ENCODE data around the gene ZNF101.

GRCh38 chr19:19662344-19662743, 6.3 kb upstream of the ZNF101 start:
- TF ChIP-seq POLR2A (conservative IDR thresholded peaks at IDR 0.05), result no peak
- TF ChIP-seq PCBP1 (IDR thresholded peaks at IDR 0.05; ENCODE audit: low read depth, low read length, poor library complexity, severe bottlenecking), result no peak
- no peak for TF ChIP-seq ATF6 (CRISPR knock-in tag; IDR thresholded peaks at IDR 0.05)
- no peak for TF ChIP-seq ZNF449 (CRISPR knock-in tag; IDR thresholded peaks at IDR 0.05)
- TF ChIP-seq FUS (optimal IDR thresholded peaks at IDR 0.05; ENCODE audit: low read depth, low read length), result no peak
- TF ChIP-seq KLF6 (CRISPR knock-in tag; IDR thresholded peaks at IDR 0.05; ENCODE audit: borderline replicate concordance), result no peak
- TF ChIP-seq TBP (optimal IDR thresholded peaks at IDR 0.05; ENCODE audit: low read depth, low read length), result no peak
- no peak for TF ChIP-seq SIN3A (IDR thresholded peaks at IDR 0.05; ENCODE audit: borderline replicate concordance in 2 of 2, control insufficient read depth in 1 of 2, low read depth in 2 of 2, low read length in 2 of 2)
- TF ChIP-seq SMAD1 (IDR thresholded peaks at IDR 0.05; ENCODE audit: low read depth, low read length, partially characterized antibody), result no peak
